PC-9 (cell line): ENCODE measurements around the gene TMEM179. TPM values are rescaled to one million over a fixed set of nuclear protein-coding genes. Genes with fewer than 3 reads are reported as not detected.

ENCODE experiments used
- BruUV-seq: library from RNA; stranded (reverse); fragments of 400-500 nt; replicated peaks from 2 replicates; lab custom pipeline; 2021; lab: Mats Ljungman, UMichigan
- CTCF ChIA-PET: fragments of 300-600 bp; sonication (Branson Sonifier 250); formaldehyde crosslinking; loops from one replicate; lab custom pipeline; 2022; ENCODE audit warnings: antibody characterized with exemption; lab: Charles Lee
- POLR2A ChIA-PET: fragments of 300-600 bp; sonication (Branson Sonifier 250); formaldehyde crosslinking; loops from one replicate; lab custom pipeline; 2022; ENCODE audit warnings: antibody characterized with exemption; ENCODE audit not compliant: unreplicated experiment; lab: Charles Lee
- DNase-seq, 2 experiments: peaks; one replicate each; pipeline versions ENCODE4 v3.0.0 to v3.0.0-alpha.2; 2015 to 2022; ENCODE audit warnings: mixed read lengths in 1 of 2
- H2AFZ ChIP-seq: fragments of 200-600 bp; sonication (generic); 2 replicates; pipeline ENCODE4 v1.8.1; 2017; ENCODE audit warnings: antibody characterized with exemption
- H3F3A ChIP-seq: fragments of 200-600 bp; sonication (generic); 2 replicates; pipeline ENCODE4 v1.8.1; 2017; ENCODE audit warnings: antibody characterized with exemption, mild to moderate bottlenecking, low read depth; ENCODE audit not compliant: insufficient read depth
- H3K27ac ChIP-seq: fragments of 200-600 bp; sonication (generic); 2 replicates; pipeline ENCODE4 v1.6.1; 2016; ENCODE audit warnings: mixed run types
- H3K27me3 ChIP-seq: fragments of 200-600 bp; sonication (generic); 2 replicates; pipeline ENCODE4 v1.6.1; 2016; ENCODE audit warnings: low read depth, mixed run types; ENCODE audit not compliant: insufficient read depth
- H3K36me3 ChIP-seq: fragments of 200-600 bp; sonication (generic); 2 replicates; pipeline ENCODE4 v1.6.1; 2016; ENCODE audit warnings: low read depth, mixed run types
- H3K4me1 ChIP-seq: fragments of 200-600 bp; sonication (generic); replicated peaks from 2 replicates; pipeline ENCODE4 v1.6.1; 2016; ENCODE audit warnings: mixed run types; ENCODE audit not compliant: insufficient read depth
- H3K4me2 ChIP-seq: fragments of 200-600 bp; sonication (generic); 2 replicates; pipeline ENCODE4 v1.6.1; 2017; ENCODE audit warnings: mixed run types
- H3K4me3 ChIP-seq: fragments of 200-600 bp; sonication (generic); 2 replicates; pipeline ENCODE4 v1.6.1; 2016; ENCODE audit warnings: mixed run types
- H3K79me2 ChIP-seq: fragments of 200-600 bp; sonication (generic); 2 replicates; pipeline ENCODE4 v1.6.1; 2017; ENCODE audit warnings: low read depth, mixed run types
- H3K9me2 ChIP-seq: fragments of 200-600 bp; sonication (generic); 2 replicates; pipeline ENCODE4 v1.8.1; 2017; ENCODE audit warnings: mild to moderate bottlenecking; ENCODE audit not compliant: insufficient read depth
- H3K9me3 ChIP-seq: fragments of 200-600 bp; sonication (generic); 2 replicates; pipeline ENCODE4 v1.8.1; 2016; ENCODE audit warnings: low read depth; ENCODE audit not compliant: insufficient read depth
- H4K20me1 ChIP-seq: fragments of 200-600 bp; sonication (generic); 2 replicates; pipeline ENCODE4 v1.8.1; 2017; ENCODE audit not compliant: insufficient read depth
- EZH2 ChIP-seq: fragments of 200-600 bp; sonication (generic); IDR thresholded peaks from 2 replicates; pipeline ENCODE4 v1.8.0; 2017; ENCODE audit warnings: antibody characterized with exemption, low read depth
- intact Hi-C: fragments of 100-400 bp; cut with micrococcal nuclease; formaldehyde crosslinking; loops from one replicate; pipeline ENCODE4 v1.10.0; 2022; ENCODE audit not compliant: unreplicated experiment
- total RNA-seq: library from RNA; stranded (reverse); gene quantifications from 2 replicates; pipeline ENCODE4 v1.2.3, GENCODE V29; 2021
- TF ChIP-seq, protein P1 (sequence below): fragments of 200-600 bp; sonication (generic); conservative IDR thresholded peaks from 2 replicates; pipeline ENCODE4 v1.6.1; 2017; ENCODE audit warnings: mixed run types, antibody characterized with exemption, mild to moderate bottlenecking, moderate library complexity

The TMEM179 gene
- total RNA-seq, 1 experiment from 2014 or later = not detected

- Histone ChIP-seq H3K4me2 (no peak overlapping the region), H3K9me2 (no peaks in the 10 kb centered on the region), H3K36me3 (no peaks in the 10 kb centered on the region), H3K79me2 (no peaks in the 10 kb centered on the region), H3K9me3 (no peaks in the 10 kb centered on the region), H3K4me3 (no peak overlapping the region), H3F3A (no peaks in the 10 kb centered on the region), H3K27ac (no peak overlapping the region), H4K20me1 (no peaks in the 10 kb centered on the region; the same call in 1 of the 2 replicates), H3K27me3 (peaks cover 98% of the 10 kb centered on the region), H2AFZ (no peak overlapping the region), H3K4me1 (no peaks in the 10 kb centered on the region)
- ChIA-PET POLR2A (no interaction called here), CTCF (no interaction called here)
- intact Hi-C loops = no loop called here
- no TSS peak for BruUV-seq
- no peak for TF ChIP-seq EZH2
- TF ChIP-seq, protein P1, sequence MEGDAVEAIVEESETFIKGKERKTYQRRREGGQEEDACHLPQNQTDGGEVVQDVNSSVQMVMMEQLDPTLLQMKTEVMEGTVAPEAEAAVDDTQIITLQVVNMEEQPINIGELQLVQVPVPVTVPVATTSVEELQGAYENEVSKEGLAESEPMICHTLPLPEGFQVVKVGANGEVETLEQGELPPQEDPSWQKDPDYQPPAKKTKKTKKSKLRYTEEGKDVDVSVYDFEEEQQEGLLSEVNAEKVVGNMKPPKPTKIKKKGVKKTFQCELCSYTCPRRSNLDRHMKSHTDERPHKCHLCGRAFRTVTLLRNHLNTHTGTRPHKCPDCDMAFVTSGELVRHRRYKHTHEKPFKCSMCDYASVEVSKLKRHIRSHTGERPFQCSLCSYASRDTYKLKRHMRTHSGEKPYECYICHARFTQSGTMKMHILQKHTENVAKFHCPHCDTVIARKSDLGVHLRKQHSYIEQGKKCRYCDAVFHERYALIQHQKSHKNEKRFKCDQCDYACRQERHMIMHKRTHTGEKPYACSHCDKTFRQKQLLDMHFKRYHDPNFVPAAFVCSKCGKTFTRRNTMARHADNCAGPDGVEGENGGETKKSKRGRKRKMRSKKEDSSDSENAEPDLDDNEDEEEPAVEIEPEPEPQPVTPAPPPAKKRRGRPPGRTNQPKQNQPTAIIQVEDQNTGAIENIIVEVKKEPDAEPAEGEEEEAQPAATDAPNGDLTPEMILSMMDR = no peak
- DNase-seq = no peak
Observed at GRCh38 chr14:104596451-104596918, 8.1 kb downstream of the TMEM179 start.

- POLR2A ChIA-PET = no interaction called here
- TF ChIP-seq, protein P1 = no peak
- no peak for TF ChIP-seq EZH2
- CTCF ChIA-PET = no interaction called here
- peaks cover 98% of the 10 kb centered on the region for H3K27me3 ChIP-seq
- intact Hi-C loops = no loop called here
- H3K27ac ChIP-seq = no peak overlapping the region
- BruUV-seq = no TSS peak
- no peaks in the 10 kb centered on the region; the same call in 1 of the 2 replicates for H4K20me1 ChIP-seq
- H3K9me2 ChIP-seq = no peaks in the 10 kb centered on the region
- no peak for DNase-seq
- H3F3A ChIP-seq = no peaks in the 10 kb centered on the region
- no peak overlapping the region for H3K4me3 ChIP-seq
- no peak overlapping the region for H2AFZ ChIP-seq
- H3K36me3 ChIP-seq = no peaks in the 10 kb centered on the region
- H3K79me2 ChIP-seq = no peaks in the 10 kb centered on the region
- H3K9me3 ChIP-seq = no peaks in the 10 kb centered on the region
- H3K4me1 ChIP-seq = no peaks in the 10 kb centered on the region
- H3K4me2 ChIP-seq = no peak overlapping the region
Observed at GRCh38 chr14:104595911-104596450, 8.6 kb downstream of the TMEM179 start.

DNA sequence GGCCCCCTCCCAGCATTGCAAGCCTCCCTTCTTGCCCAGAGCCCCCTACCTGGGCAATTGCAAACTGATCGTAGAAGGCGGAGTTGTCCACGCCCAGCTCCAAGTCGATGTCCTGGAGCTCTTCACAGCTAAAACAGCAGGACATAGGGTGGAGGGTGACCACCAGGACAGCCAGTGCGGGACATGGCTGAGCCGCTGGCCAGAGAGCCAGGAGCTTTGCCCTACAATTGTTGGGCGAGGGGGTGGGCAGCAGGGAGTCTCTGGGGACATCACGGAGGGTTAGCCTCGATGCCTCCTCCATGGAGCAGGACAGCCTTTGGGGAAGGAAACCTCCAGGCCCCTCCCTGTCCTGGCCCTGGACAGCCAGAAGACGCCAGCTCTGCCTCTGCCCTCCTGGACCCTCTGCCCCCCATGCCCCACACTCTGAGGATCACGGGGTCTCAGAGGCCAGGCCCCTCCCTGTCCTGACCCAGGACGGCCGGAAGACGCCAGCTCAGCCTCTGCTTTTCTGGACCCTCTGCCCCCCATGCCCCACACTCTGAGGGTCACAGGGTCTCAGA, 9.4 kb downstream of the TMEM179 start:
- no peaks in the 10 kb centered on the region for H3K36me3 ChIP-seq
- no peaks in the 10 kb centered on the region for H3K79me2 ChIP-seq
- H2AFZ ChIP-seq = no peak overlapping the region
- CTCF ChIA-PET = no interaction called here
- no peaks in the 10 kb centered on the region for H3F3A ChIP-seq
- H3K4me1 ChIP-seq = no peaks in the 10 kb centered on the region
- no peak overlapping the region for H3K4me3 ChIP-seq
- peaks cover 98% of the 10 kb centered on the region for H3K27me3 ChIP-seq
- H3K9me3 ChIP-seq = no peaks in the 10 kb centered on the region
- no peak for DNase-seq
- POLR2A ChIA-PET = no interaction called here
- H3K27ac ChIP-seq = no peak overlapping the region
- no peaks in the 10 kb centered on the region for H3K9me2 ChIP-seq
- no peak overlapping the region for H3K4me2 ChIP-seq
- intact Hi-C loops = no loop called here
- BruUV-seq = no TSS peak
- H4K20me1 ChIP-seq = no peaks in the 10 kb centered on the region; the same call in 1 of the 2 replicates
- no peak for TF ChIP-seq EZH2
- TF ChIP-seq, protein P1 = no peak
